Measurements from ENCODE around the gene FGF13. TPM values are rescaled to one million over a fixed set of nuclear protein-coding genes. Genes with fewer than 3 reads are reported as not detected.

FGF13 gene
- 16.3 and 17.1 TPM in 2 replicates for total RNA-seq (2021)
- long read RNA-seq, full-length matches to known transcripts = 140 of 151 reads
- long read RNA-seq, partial matches to known transcripts = 5 of 151 reads
- long read RNA-seq, other reads (novel, unspliced or antisense) = 6 of 151 reads

GRCh38 chrX:138711399-138712347, at the start of gene FGF13:
Gene FGF13, minus strand, starts transcription at chrX:138711717. Its CDS starts 714 bp downstream, at chrX:138711003.
- Histone ChIP-seq H3K79me1 (ENCODE audit: insufficient read depth, low read depth, low read length, poor library complexity, severe bottlenecking) (no peaks in the 10 kb centered on the region), H3T11ph (ENCODE audit: low read length) (no peak within 1 kb of the TSS), H4K5ac (ENCODE audit: insufficient read length, low read depth, low read length) (no peak within 1 kb of the TSS), H2BK5ac (ENCODE audit: insufficient read length, low read length) (no peak within 1 kb of the TSS), H4K91ac (ENCODE audit: insufficient read length, low read depth, low read length) (no peak within 1 kb of the TSS), H2BK15ac (ENCODE audit: low read depth, low read length) (no peak within 1 kb of the TSS), H3K27me3 (ENCODE audit: insufficient read depth, low read length) (no peaks in the 10 kb centered on the region), H2BK120ac (ENCODE audit: low read depth, low read length, poor library complexity, severe bottlenecking) (no peak within 1 kb of the TSS), H3K18ac (ENCODE audit: insufficient read length, low read depth, low read length) (peak within 1 kb of the TSS; percentile 91), H3K4ac (ENCODE audit: low read depth, low read length) (no peak within 1 kb of the TSS), H3K14ac (ENCODE audit: insufficient read depth, low read length) (peak within 1 kb of the TSS; percentile 86), H3K4me2 (ENCODE audit: insufficient read depth, insufficient read length, low read length) (peak within 1 kb of the TSS; percentile 83), H3K9me3 (ENCODE audit: control insufficient read depth, low read depth, low read length) (no peaks in the 10 kb centered on the region), H2BK12ac (ENCODE audit: insufficient read length, low read depth, low read length) (no peak within 1 kb of the TSS), H4K8ac (replicated peaks; ENCODE audit: insufficient read length, low read depth, low read length) (no peak within 1 kb of the TSS), H3K27ac (ENCODE audit: insufficient read length, low read depth, low read length) (peak within 1 kb of the TSS; percentile 17), H3K4me1 (ENCODE audit: insufficient read depth, low read length) (peaks cover 2% of the 10 kb centered on the region; the same call in 1 of the 2 replicates), H3K23me2 (ENCODE audit: insufficient read length, low read depth, low read length, poor library complexity, severe bottlenecking) (peaks cover 10% of the 10 kb centered on the region), H4K20me1 (ENCODE audit: control insufficient read depth, insufficient read depth, insufficient read length) (no peaks in the 10 kb centered on the region), H3K9ac (ENCODE audit: extremely low read depth, insufficient read length, low read length) (peak within 1 kb of the TSS; percentile 83), H2AFZ (ENCODE audit: low read length) (no peak within 1 kb of the TSS), H3K23ac (ENCODE audit: insufficient read length, low read depth, low read length) (no peak within 1 kb of the TSS), H2AK5ac (ENCODE audit: insufficient read length, low read length) (no peak within 1 kb of the TSS), H3K79me2 (ENCODE audit: insufficient read depth, low read length) (peaks cover 8% of the 10 kb centered on the region; the same call in 1 of the 2 replicates), H3K56ac (ENCODE audit: insufficient read length, low read depth, low read length) (no peak within 1 kb of the TSS), H2BK20ac (ENCODE audit: low read depth, low read length, poor library complexity, severe bottlenecking) (no peak within 1 kb of the TSS)
- DNase-seq = peak; percentile 73
- Mint-ChIP-seq H3K27ac (peak within 1 kb of the TSS; percentile 96 to 98 (median 96)), H3K36me3 (ENCODE audit: insufficient read depth in 1 of 3, low read depth in 3 of 3) (peaks cover 12 to 20% (median 13%) of the 10 kb centered on the region in 3 experiments; a peak in 6 of 7 replicates), H3K4me3 (peak within 1 kb of the TSS; percentile 90), H3K9me3 (peaks cover 4 to 52% of the 10 kb centered on the region in 2 experiments; a peak in 3 of 5 replicates), H3K4me1 (peaks cover 26 to 27% of the 10 kb centered on the region in 2 experiments), H3K27me3 (ENCODE audit: low read depth) (peaks cover 23% of the 10 kb centered on the region)
- peak; percentile 63 for TF ChIP-seq CTCF (conservative IDR thresholded peaks at IDR 0.05)
- no CpG with 5 or more reads among the region's 65 CpGs for WGBS (ENCODE audit: extremely low coverage, insufficient read length, low lambda C conversion rate)
